Measurements from ENCODE around the gene C9orf43. TPM values are rescaled to one million over a fixed set of nuclear protein-coding genes. Genes with fewer than 3 reads are reported as not detected.

The C9orf43 gene
- total and polyA plus RNA-seq, 10 of the 15 experiments (the other 5 are each of a cell fraction or from before 2014, with no cell fraction given) = 0.08 to 0.79 (median 0.55) TPM

- TF ChIP-seq SMAD5 (IDR thresholded peaks at IDR 0.05; ENCODE audit: low read depth) (no peak), CBX3 (IDR thresholded peaks at IDR 0.05; ENCODE audit: borderline replicate concordance, low read depth) (no peak), YBX1 (IDR thresholded peaks at IDR 0.05) (no peak), IKZF1 (conservative IDR thresholded peaks at IDR 0.05) (no peak), USF1 (IDR thresholded peaks at IDR 0.05; ENCODE audit: borderline replicate concordance, extremely low read length, insufficient read depth, low read depth, low read length) (no peak), USF2 (IDR thresholded peaks at IDR 0.05; ENCODE audit: borderline replicate concordance, low read depth, low read length) (no peak)
Observed at GRCh38 chr9:113399646-113400200, 10.8 kb upstream of the C9orf43 start (continued).

- ChIA-PET RAD21 (ENCODE audit: unreplicated experiment) (interaction anchor here (0.7 to 2.1 kb wide), 14 partner anchors 9 to 257 kb away, joined by 3 to 11 read pairs (median 4); partner anchors contain the start of genes BSPRY, C9orf43, CDC26 and HDHD3), POLR2A (interaction anchor here (1.4 to 2.8 kb wide), 3 partner anchors 9 to 61 kb away, joined by 3 to 12 read pairs (median 6); partner anchors contain the start of genes C9orf43, HDHD3 and POLE3), CTCF (interaction anchor here (0.5 to 9.2 kb wide), 28 partner anchors 9 to 255 kb away, joined by 3 to 96 read pairs (median 5); partner anchors contain the start of genes BSPRY, C9orf43, CDC26 and POLE3), SMC1A (ENCODE audit: uncharacterized antibody, unreplicated experiment) (interaction anchor here (1.0 to 7.6 kb wide), 9 partner anchors 15 to 257 kb away, joined by 3 to 46 read pairs (median 6); partner anchors contain the start of genes CDC26 and PRPF4)
- intact Hi-C loops (cut with micrococcal nuclease; ENCODE audit: unreplicated experiment) (loop anchor here (2.0 to 10.0 kb wide), 5 partner anchors 24 to 1054 kb away; partner anchors contain the start of genes HDHD3 and WDR31), in situ Hi-C loops (cut with MboI) (no loop called here)
- ATAC-seq = peak; percentile 100
- Histone ChIP-seq H3K27ac (ENCODE audit: control insufficient read depth, insufficient read depth) (no peak within 1 kb of the TSS), H3K27me3 (replicated peaks in 1 of 2; ENCODE audit: control insufficient read depth in 2 of 2, insufficient read depth in 2 of 2, low read length in 1 of 2) (no peaks in the 10 kb centered on the region), H3K9me3 (replicated peaks; ENCODE audit: control insufficient read depth, insufficient read depth, low read length) (no peaks in the 10 kb centered on the region), H3K4me1 (ENCODE audit: control insufficient read depth, insufficient read depth, low read length) (no peaks in the 10 kb centered on the region), H4K20me1 (ENCODE audit: control insufficient read depth, insufficient read depth) (no peaks in the 10 kb centered on the region), H3K4me3 (peak within 1 kb of the TSS; percentile 86), H3K9ac (ENCODE audit: control insufficient read depth, insufficient read depth, low read length) (peak within 1 kb of the TSS; percentile 31), H3K79me2 (ENCODE audit: control insufficient read depth, insufficient read depth, low read length) (no peaks in the 10 kb centered on the region; the same call in 1 of the 2 replicates), H2AFZ (ENCODE audit: control insufficient read depth, low read depth, low read length) (peak within 1 kb of the TSS; percentile 85), H3K4me2 (ENCODE audit: control insufficient read depth, insufficient read depth) (peak within 1 kb of the TSS; percentile 69), H3K36me3 (ENCODE audit: control insufficient read depth in 2 of 2, insufficient read depth in 2 of 2, low read length in 1 of 2) (no peaks in the 10 kb centered on the region)
- DNase-seq (ENCODE audit: low read depth, low spot score) = peak; percentile 87
- 6% methylated on average over 43 of the region's 50 CpGs for WGBS (ENCODE audit: insufficient coverage, insufficient replicate concordance, low lambda C conversion rate, missing lambda C conversion rate)
- no TSS peak for BruUV-seq (replicated peaks)
- peak; percentile 99 for FAIRE-seq
- TF ChIP-seq DPF2 (IDR thresholded peaks at IDR 0.05) = 0 out of 2 replicates have a peak, but pooled peaks have one; percentile 47
- 0 out of 3 replicates have a peak, but pooled peaks have one; percentile 12 for TF ChIP-seq POU2F2 (IDR thresholded peaks at IDR 0.05; ENCODE audit: borderline replicate concordance, low read depth, low read length)
- TF ChIP-seq RUNX3 (IDR thresholded peaks at IDR 0.05; ENCODE audit: low read length) = peak; percentile 64
- TF ChIP-seq SMC3 (IDR thresholded peaks at IDR 0.05; ENCODE audit: borderline replicate concordance, low read length) = peak; percentile 84
- peak; percentile 80 for TF ChIP-seq POLR2A (IDR thresholded peaks at IDR 0.05; ENCODE audit: low read depth, low read length)
- peak; percentile 53; the same call in 1 of the 2 replicates for TF ChIP-seq EED (IDR thresholded peaks at IDR 0.05; ENCODE audit: low read depth)
- peak; percentile 85 for TF ChIP-seq GATAD2B (conservative IDR thresholded peaks at IDR 0.05; ENCODE audit: low read depth)
- TF ChIP-seq NR2F1 (conservative IDR thresholded peaks at IDR 0.05) = 0 out of 2 replicates have a peak, but pooled peaks have one; percentile 19
- no peak for TF ChIP-seq MEF2A (IDR thresholded peaks at IDR 0.05; ENCODE audit: insufficient read depth, low read depth, low read length)
- peak; percentile 63; the same call in 1 of the 2 replicates for TF ChIP-seq CHD2 (IDR thresholded peaks at IDR 0.05; ENCODE audit: borderline replicate concordance, low read depth, low read length)
- TF ChIP-seq KAT2A (conservative IDR thresholded peaks at IDR 0.05; ENCODE audit: control insufficient read depth, low read depth, low read length) = no peak
- peak; percentile 93 for TF ChIP-seq HDGF (IDR thresholded peaks at IDR 0.05)
- TF ChIP-seq CREM (IDR thresholded peaks at IDR 0.05; ENCODE audit: low read depth) = 0 out of 2 replicates have a peak, but pooled peaks have one; percentile 55
- peak; percentile 64; the same call in 1 of the 2 replicates for TF ChIP-seq SIN3A (IDR thresholded peaks at IDR 0.05; ENCODE audit: low read depth, low read length)
- 0 out of 2 replicates have a peak, but pooled peaks have one; percentile 42 for TF ChIP-seq TARDBP (IDR thresholded peaks at IDR 0.05; ENCODE audit: borderline replicate concordance)
Observed at GRCh38 chr9:113401027-113401792, 9.3 kb upstream of the C9orf43 start, which contains the start of gene ALAD. Gene ALAD, minus strand, starts transcription at chr9:113401284. Its CDS starts 7,725 bp downstream, at chr9:113393559.
